Measurements from ENCODE around the gene RHEBL1.

RHEBL1 gene

GRCh38 chr12:49018261-49019119, 51.3 kb downstream of the RHEBL1 start, which contains the start of gene PRKAG1:
TSS of gene PRKAG1 (minus strand) at chr12:49018776. CDS start at chr12:49018740, 36 bp downstream.
- DNase-seq = peak; percentile 93

- DNase-seq = no peak
Measured at GRCh38 chr12:49017891-49018260, 51.9 kb downstream of the RHEBL1 start.

- no peak for DNase-seq
Measured at GRCh38 chr12:49015196-49015595, 54.6 kb downstream of the RHEBL1 start.

Data from NCI-H2029 (cell line).